GM18508 (cell line): Measurements from ENCODE around the gene TBX4.
"Not testable (repeated sequence)": the region's sequence is repeated elsewhere in the genome, so short reads cannot be mapped to it uniquely, and the experiment has no call there.

Experiments
- ATAC-seq: cut with Tn5 transposase; IDR thresholded peaks from one replicate; pipeline ENCODE4 v1.9.1; 2021; ENCODE audit warnings: moderate number of reproducible peaks; ENCODE audit not compliant: insufficient read depth, unreplicated experiment

The TBX4 gene

GRCh38 chr17:61514491-61514890, 62.3 kb downstream of the TBX4 start:
- ATAC-seq, result no peak

GRCh38 chr17:61517265-61517664, 65.0 kb downstream of the TBX4 start:
- ATAC-seq, result no peak

- ATAC-seq, result no peak
Observed at GRCh38 chr17:61517843-61518606, 65.8 kb downstream of the TBX4 start.

GRCh38 chr17:61519139-61519538, 66.9 kb downstream of the TBX4 start:
- no peak for ATAC-seq

GRCh38 chr17:61519754-61520440, 67.7 kb downstream of the TBX4 start:
- ATAC-seq, result no peak

GRCh38 chr17:61520897-61521296, 68.7 kb downstream of the TBX4 start:
- no peak for ATAC-seq

- ATAC-seq, result no peak
Observed at GRCh38 chr17:61522088-61522487, 69.9 kb downstream of the TBX4 start.

GRCh38 chr17:61524319-61524718, 72.1 kb downstream of the TBX4 start:
- ATAC-seq, result no peak

- not testable (repeated sequence) for ATAC-seq
Observed at GRCh38 chr17:61527441-61527840, 75.2 kb downstream of the TBX4 start.

- ATAC-seq, result no peak
Observed at GRCh38 chr17:61528171-61528570, 75.9 kb downstream of the TBX4 start.

- ATAC-seq, result no peak
Observed at GRCh38 chr17:61531223-61531622, 79.0 kb downstream of the TBX4 start.

- ATAC-seq, result no peak
Observed at GRCh38 chr17:61532826-61533225, 80.6 kb downstream of the TBX4 start.

- ATAC-seq, result no peak
Observed at GRCh38 chr17:61533797-61534196, 81.6 kb downstream of the TBX4 start.

GRCh38 chr17:61534414-61534813, 82.2 kb downstream of the TBX4 start:
- no peak for ATAC-seq
